HG02623 (cell line): ENCODE data around the gene SCN3A.

ENCODE experiments used
- ATAC-seq: cut with Tn5 transposase; IDR thresholded peaks from one replicate; pipeline ENCODE4 v1.9.1; 2021; ENCODE audit warnings: moderate library complexity; ENCODE audit not compliant: unreplicated experiment

SCN3A gene

GRCh38 chr2:165192729-165193128, 11.1 kb downstream of the SCN3A start:
- peak; percentile 22 for ATAC-seq

- no peak for ATAC-seq
These were observed 12.6 kb downstream of the SCN3A start for GRCh38 chr2:165191096-165191728.

- no peak for ATAC-seq
These were observed 18.2 kb downstream of the SCN3A start for GRCh38 chr2:165185633-165186032.

- peak; percentile 43 for ATAC-seq
These were observed 21.8 kb downstream of the SCN3A start for GRCh38 chr2:165182029-165182428.

GRCh38 chr2:165176780-165177179, 27.1 kb downstream of the SCN3A start:
- no peak for ATAC-seq

GRCh38 chr2:165173215-165173614, 30.6 kb downstream of the SCN3A start:
- peak; percentile 81 for ATAC-seq

- ATAC-seq = no peak
These were observed 39.6 kb downstream of the SCN3A start for GRCh38 chr2:165164201-165164600.

- no peak for ATAC-seq
These were observed 40.1 kb downstream of the SCN3A start for GRCh38 chr2:165163761-165164160.

- ATAC-seq = no peak
These were observed 41.4 kb downstream of the SCN3A start for GRCh38 chr2:165162466-165162865.

- no peak for ATAC-seq
These were observed 42.3 kb downstream of the SCN3A start for GRCh38 chr2:165161510-165161909.

- no peak for ATAC-seq
These were observed 46.7 kb downstream of the SCN3A start for GRCh38 chr2:165157160-165157559.

- ATAC-seq = no peak
These were observed 48.7 kb downstream of the SCN3A start for GRCh38 chr2:165155152-165155551.

- ATAC-seq = peak; percentile 91
These were observed 54.4 kb downstream of the SCN3A start for GRCh38 chr2:165149439-165149838.

GRCh38 chr2:165147186-165148045, 56.4 kb downstream of the SCN3A start:
- no peak for ATAC-seq

GRCh38 chr2:165144315-165144714, 59.5 kb downstream of the SCN3A start:
- ATAC-seq = peak; percentile 76

GRCh38 chr2:165141601-165142354, 62.1 kb downstream of the SCN3A start:
- no peak for ATAC-seq

GRCh38 chr2:165126244-165126643, 77.6 kb downstream of the SCN3A start:
- no peak for ATAC-seq

- ATAC-seq = no peak
These were observed 81.3 kb downstream of the SCN3A start for GRCh38 chr2:165122521-165122920.

- ATAC-seq = no peak
These were observed 82.9 kb downstream of the SCN3A start for GRCh38 chr2:165120740-165121467.

- no peak for ATAC-seq
These were observed 88.6 kb downstream of the SCN3A start for GRCh38 chr2:165115258-165115657.

- no peak for ATAC-seq
These were observed 89.4 kb downstream of the SCN3A start for GRCh38 chr2:165114346-165114939.
